ENCODE data around the gene ELMO2.

The ELMO2 gene

GRCh38 chr20:46328200-46328882 lies 78.1 kb downstream of the ELMO2 start:
- TF ChIP-seq CTCF (IDR thresholded peaks at IDR 0.05; ENCODE audit: low read length) (no peak), EZH2phosphoT487 (IDR thresholded peaks at IDR 0.05; ENCODE audit: low read length) (no peak), EZH2 (optimal IDR thresholded peaks at IDR 0.05; ENCODE audit: low read depth, low read length) (no peak)
- no peaks in the 10 kb centered on the region for H3K9me2 ChIP-seq (replicated peaks; ENCODE audit: insufficient read depth, low read length)
- no peak overlapping the region for H3K27ac ChIP-seq (ENCODE audit: low read length)
- H3K4me1 ChIP-seq (ENCODE audit: low read length): no peaks in the 10 kb centered on the region
- no peaks in the 10 kb centered on the region for H3K79me2 ChIP-seq (ENCODE audit: low read length)
- no peaks in the 10 kb centered on the region for H4K20me1 ChIP-seq (ENCODE audit: insufficient read depth, low read length)
- H3F3A ChIP-seq (ENCODE audit: insufficient read depth, low read length): no peaks in the 10 kb centered on the region
- no peaks in the 10 kb centered on the region for H3K9me3 ChIP-seq (replicated peaks; ENCODE audit: insufficient read depth, low read length)
- no peak overlapping the region for H3K9ac ChIP-seq (ENCODE audit: low read length)
- H2AFZ ChIP-seq (ENCODE audit: low read length): no peak overlapping the region
- no peaks in the 10 kb centered on the region for H3K36me3 ChIP-seq (replicated peaks; ENCODE audit: insufficient read depth, low read length)
- peaks cover 94% of the 10 kb centered on the region for H3K27me3 ChIP-seq (replicated peaks; ENCODE audit: insufficient read depth, low read length)
- no peak overlapping the region for H3K4me3 ChIP-seq (ENCODE audit: low read length)
- no peak for DNase-seq
- no peak overlapping the region for H3K4me2 ChIP-seq (ENCODE audit: low read depth, low read length)

DNA sequence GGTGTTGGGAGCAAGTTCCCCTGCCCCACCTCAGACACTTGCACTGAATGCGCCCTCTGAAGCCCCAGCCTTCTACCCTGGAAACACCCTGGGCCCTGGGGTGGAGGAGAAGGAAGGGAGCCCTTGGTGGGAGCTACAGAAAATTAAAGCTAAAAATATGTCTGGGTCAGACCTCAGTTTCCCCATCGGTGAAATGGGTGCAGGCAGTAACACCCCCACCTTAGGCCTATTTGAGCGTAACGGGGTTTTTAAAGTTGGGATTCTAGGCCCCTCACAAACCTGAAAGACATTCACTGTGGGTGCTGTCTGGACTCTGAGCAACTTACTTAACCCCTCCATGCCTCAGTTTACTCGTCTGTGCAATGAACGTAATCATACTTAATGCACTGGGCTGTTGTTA lies 78.9 kb downstream of the ELMO2 start:
- Histone ChIP-seq H3K36me3 (replicated peaks; ENCODE audit: insufficient read depth, low read length) (no peaks in the 10 kb centered on the region), H3K9me2 (replicated peaks; ENCODE audit: insufficient read depth, low read length) (no peaks in the 10 kb centered on the region), H3F3A (ENCODE audit: insufficient read depth, low read length) (no peaks in the 10 kb centered on the region), H2AFZ (ENCODE audit: low read length) (no peak overlapping the region), H4K20me1 (ENCODE audit: insufficient read depth, low read length) (no peaks in the 10 kb centered on the region), H3K27me3 (replicated peaks; ENCODE audit: insufficient read depth, low read length) (peaks cover 94% of the 10 kb centered on the region), H3K4me1 (ENCODE audit: low read length) (no peaks in the 10 kb centered on the region), H3K4me3 (ENCODE audit: low read length) (no peak overlapping the region), H3K4me2 (ENCODE audit: low read depth, low read length) (no peak overlapping the region), H3K79me2 (ENCODE audit: low read length) (no peaks in the 10 kb centered on the region), H3K9ac (ENCODE audit: low read length) (no peak overlapping the region), H3K9me3 (replicated peaks; ENCODE audit: insufficient read depth, low read length) (no peaks in the 10 kb centered on the region), H3K27ac (ENCODE audit: low read length) (no peak overlapping the region)
- TF ChIP-seq CTCF (IDR thresholded peaks at IDR 0.05; ENCODE audit: low read length) (no peak), EZH2phosphoT487 (IDR thresholded peaks at IDR 0.05; ENCODE audit: low read length) (no peak), EZH2 (optimal IDR thresholded peaks at IDR 0.05; ENCODE audit: low read depth, low read length) (no peak)
- no peak for DNase-seq

DNA sequence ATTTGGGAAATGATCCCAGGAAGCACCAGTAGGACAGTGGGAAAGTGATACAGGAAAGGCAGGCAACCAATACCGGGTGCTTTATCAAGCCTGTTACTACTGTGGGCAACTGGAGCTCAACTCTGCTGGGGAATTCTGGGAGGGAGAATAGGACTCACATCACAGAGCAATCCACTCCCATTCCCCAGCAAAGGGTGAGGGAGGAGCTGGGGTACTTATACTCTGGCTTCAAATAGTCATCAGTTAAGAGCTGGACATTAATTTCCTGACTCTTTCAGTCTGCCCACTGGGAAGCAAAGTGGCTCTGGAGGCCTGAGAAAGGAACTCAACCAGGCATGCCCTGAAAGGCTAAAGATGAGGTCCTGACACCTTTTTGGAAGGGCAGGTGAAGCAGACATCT lies 80.6 kb downstream of the ELMO2 start:
- Histone ChIP-seq H4K20me1 (ENCODE audit: insufficient read depth, low read length) (no peaks in the 10 kb centered on the region), H3K9me3 (replicated peaks; ENCODE audit: insufficient read depth, low read length) (no peaks in the 10 kb centered on the region), H3K4me1 (ENCODE audit: low read length) (no peaks in the 10 kb centered on the region), H3F3A (ENCODE audit: insufficient read depth, low read length) (no peaks in the 10 kb centered on the region), H3K79me2 (ENCODE audit: low read length) (no peaks in the 10 kb centered on the region), H3K9me2 (replicated peaks; ENCODE audit: insufficient read depth, low read length) (no peaks in the 10 kb centered on the region), H3K9ac (ENCODE audit: low read length) (no peak overlapping the region), H2AFZ (ENCODE audit: low read length) (no peak overlapping the region), H3K27ac (ENCODE audit: low read length) (no peak overlapping the region), H3K36me3 (replicated peaks; ENCODE audit: insufficient read depth, low read length) (no peaks in the 10 kb centered on the region), H3K4me2 (ENCODE audit: low read depth, low read length) (no peak overlapping the region), H3K27me3 (replicated peaks; ENCODE audit: insufficient read depth, low read length) (peaks cover 94% of the 10 kb centered on the region), H3K4me3 (ENCODE audit: low read length) (no peak overlapping the region)
- DNase-seq: no peak
- TF ChIP-seq EZH2 (optimal IDR thresholded peaks at IDR 0.05; ENCODE audit: low read depth, low read length) (no peak), CTCF (IDR thresholded peaks at IDR 0.05; ENCODE audit: low read length) (no peak)
